SU-DHL-6 (cell line): ENCODE measurements around the gene SERPINC1.

Experiments used
- CTCF ChIP-seq: fragments of 200-600 bp; sonication (generic); IDR thresholded peaks from one replicate; pipeline ENCODE4 v1.5.1; 2017; ENCODE audit warnings: antibody characterized with exemption, mild to moderate bottlenecking, low read length, moderate library complexity; ENCODE audit not compliant: insufficient read depth, poor library complexity, severe bottlenecking
- EZH2phosphoT487 ChIP-seq: fragments of 200-600 bp; sonication (generic), shearing (Covaris generic); conservative IDR thresholded peaks from 2 replicates; pipeline ENCODE4 v1.6.1; 2018; ENCODE audit warnings: mild to moderate bottlenecking, antibody characterized with exemption, low read length, moderate library complexity, mixed read lengths

GRCh38 chr1:173867141-173867752, 49.9 kb downstream of the SERPINC1 start:
- TF ChIP-seq CTCF: no peak
- no peak for TF ChIP-seq EZH2phosphoT487
